ENCODE results near the gene ALDH3B2.
"Not testable (repeated sequence)": the region's sequence is repeated elsewhere in the genome, so short reads cannot be mapped to it uniquely, and the experiment has no call there.

Gene ALDH3B2

GRCh38 chr11:67662142-67662834 lies 12.1 kb downstream of the ALDH3B2 start:
- DNase-seq (ENCODE audit: low spot score): no peak

GRCh38 chr11:67660752-67661151 lies 13.7 kb downstream of the ALDH3B2 start:
- DNase-seq (ENCODE audit: low spot score): not testable (repeated sequence)

DNA sequence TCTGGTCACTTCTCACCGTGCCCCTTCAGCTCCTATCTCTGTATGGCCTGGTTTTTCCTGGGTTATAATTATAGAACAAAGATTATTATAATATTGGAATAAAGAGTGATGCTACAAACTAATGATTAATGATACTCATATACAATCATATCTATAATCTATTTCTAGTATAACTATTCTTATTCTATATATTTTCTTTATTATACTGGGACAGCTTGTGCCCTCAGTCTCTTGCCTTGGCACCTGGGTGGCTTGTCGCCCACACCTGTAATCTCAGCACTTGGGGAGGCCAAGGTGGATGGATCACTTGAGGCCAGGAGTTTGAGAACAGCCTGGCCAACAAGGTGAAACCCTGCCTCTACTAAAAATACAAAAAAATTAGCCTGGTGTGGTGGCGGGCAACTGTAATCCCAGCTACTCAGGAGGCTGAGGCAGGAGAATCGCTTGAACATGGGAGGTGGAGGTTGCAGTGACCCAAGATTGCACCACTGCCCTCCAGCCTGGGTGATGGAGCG lies 14.7 kb downstream of the ALDH3B2 start:
- DNase-seq (ENCODE audit: low spot score): not testable (repeated sequence)

GRCh38 chr11:67657300-67657699 lies 17.1 kb downstream of the ALDH3B2 start:
- DNase-seq (ENCODE audit: low spot score): no peak

DNA sequence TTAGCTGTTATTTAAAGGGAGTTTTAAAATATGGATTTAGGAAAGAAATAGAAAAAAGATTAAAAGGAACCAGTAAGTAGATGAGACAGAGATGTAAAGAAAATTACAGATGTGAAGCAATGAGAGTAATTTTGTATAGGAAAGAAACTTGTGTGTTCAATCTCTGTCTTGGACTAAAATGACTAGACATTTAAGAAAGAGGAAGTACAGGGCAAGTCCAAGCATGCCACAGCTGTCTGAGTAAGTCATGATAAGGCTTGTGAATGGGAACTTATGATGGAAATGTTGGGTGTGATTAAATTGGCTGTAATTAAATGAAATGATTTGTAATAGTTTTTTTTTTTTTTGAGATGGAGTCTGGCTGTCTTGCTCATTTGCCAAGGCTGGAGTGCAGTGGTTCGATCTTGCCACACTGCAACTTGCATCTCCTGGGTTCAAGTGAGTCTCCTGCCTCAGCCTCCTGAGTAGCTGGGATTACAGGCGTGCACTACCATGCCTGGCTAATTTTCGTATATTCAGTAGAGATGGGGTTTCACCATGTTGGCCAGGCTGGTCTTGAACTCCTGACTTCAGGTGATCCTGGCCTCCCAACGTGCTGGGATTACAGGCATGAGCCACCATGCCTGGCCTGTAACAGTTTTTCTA lies 18.0 kb downstream of the ALDH3B2 start:
- DNase-seq (ENCODE audit: low spot score): no peak

GRCh38 chr11:67654225-67654624 lies 20.2 kb downstream of the ALDH3B2 start:
- DNase-seq (ENCODE audit: low spot score): no peak

DNA sequence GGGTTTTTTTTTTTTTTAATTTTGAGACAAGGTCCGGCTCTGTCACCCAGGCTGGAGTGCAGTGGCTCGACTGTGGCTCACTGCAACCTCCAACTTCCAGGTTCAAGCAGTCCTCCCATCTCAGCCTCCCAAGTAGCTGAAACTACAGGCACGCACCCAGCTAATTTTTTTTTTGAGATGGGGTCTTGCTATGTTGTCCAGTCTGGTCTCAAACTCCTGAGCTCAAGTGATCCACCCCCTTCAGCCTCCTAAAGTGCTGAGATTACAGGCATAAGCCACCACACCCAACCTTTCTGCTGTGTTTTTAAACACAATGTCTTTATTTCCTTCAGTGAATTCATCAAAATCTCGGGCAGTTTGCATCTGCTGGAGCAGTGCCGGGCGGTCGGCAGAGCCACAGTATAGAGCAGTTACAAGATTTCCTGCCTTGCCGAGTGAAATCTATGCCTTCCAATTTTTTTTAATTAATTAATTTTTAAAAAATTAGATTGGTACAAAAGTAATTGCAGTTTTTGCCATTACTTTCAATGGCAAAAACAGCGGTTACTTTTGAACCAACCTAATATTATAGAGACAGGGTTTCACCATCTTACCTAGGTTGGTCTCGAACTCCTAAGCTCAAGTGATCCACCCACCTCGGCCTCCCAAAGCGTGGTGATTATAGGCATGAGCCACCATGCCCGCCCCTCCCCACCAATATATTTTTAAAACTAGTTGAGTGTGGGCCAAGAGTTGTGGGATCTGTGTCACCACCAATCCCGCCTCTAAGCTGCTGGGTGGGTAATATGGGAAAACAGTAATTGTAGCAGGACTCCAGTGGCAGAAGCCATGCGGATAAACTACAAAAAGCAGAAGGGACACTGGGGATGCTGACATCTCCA lies 21.2 kb downstream of the ALDH3B2 start:
- DNase-seq (ENCODE audit: low spot score): no peak

DNA sequence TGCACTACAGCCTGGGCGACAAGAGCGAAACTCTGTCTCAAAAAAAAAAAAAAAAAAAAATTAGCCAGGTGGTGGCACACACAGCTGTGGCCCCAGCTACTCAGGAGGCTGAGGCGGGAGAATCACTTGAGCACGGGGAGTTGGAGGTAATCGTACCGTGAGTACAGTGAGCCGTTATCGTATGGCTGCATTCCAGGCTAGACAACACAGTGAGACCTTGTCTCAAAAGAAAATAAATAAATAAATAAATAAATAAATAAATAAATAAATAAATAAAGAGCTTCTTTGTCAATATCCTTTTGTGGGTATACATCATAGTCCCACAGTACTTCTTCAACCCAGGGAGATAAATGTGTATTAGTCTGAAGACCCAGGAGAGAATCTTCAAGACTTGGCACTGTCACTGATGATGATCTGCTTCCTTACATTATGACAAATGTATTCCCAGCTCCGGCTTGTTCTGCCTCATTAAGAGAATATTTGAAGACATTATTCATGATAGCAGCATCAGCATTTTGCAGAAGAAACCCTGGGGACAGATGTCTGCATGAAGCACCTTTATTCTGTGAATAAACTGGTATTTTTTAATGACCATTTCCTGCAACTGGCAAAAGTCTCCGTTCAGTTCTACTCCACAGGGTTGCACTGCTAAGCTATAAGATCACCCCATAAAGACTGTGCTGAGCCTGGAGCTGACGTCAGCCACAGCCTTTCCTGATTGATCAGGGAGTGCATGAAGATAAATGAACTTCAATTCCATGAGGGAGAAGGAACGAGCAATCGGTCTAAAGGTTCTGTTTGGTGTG lies 22.2 kb downstream of the ALDH3B2 start:
- DNase-seq (ENCODE audit: low spot score): no peak

DNA sequence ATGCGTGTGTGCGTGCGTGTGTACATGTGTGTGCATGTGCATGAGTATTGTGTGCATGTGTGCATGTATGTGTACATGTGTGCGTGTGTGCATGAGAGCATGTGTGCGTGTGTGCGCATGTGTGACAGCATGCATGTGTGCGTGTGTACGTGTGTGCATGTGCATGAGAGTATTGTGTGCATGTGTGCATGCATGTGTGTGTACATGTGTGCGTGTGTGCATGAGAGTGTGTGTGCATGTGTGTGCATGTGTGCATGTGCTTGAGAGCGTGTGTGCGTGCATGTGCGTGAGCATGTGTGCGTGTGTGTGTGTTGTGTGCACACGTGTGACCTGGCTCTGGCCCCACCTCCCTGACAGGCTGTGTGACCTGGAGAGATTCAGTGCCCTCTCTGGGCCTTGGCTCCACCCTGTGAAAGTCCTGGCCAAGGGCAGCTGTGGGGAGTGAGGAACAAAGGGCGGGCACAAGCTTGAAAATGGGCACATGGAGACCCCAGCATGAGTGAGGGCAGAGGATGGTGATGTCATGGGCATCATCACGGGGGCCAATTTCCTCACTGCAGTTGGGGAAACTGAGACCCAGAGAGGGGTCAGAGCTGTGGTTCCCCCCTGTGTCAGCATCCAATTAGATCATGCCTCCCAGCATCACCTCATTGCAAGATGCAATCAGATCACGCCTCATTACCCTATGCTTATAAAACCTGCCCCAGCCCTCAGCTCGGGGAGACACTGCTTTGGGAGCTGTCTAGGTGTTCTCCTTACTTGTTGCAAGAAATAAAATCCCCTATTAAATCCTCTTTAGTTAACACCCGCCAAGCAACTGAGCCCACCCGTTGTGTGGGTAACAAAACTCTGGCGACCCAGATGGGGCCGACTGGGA lies 24.6 kb downstream of the ALDH3B2 start:
- no peak for DNase-seq (ENCODE audit: low spot score)

- no peak for DNase-seq (ENCODE audit: low spot score)
Measured at GRCh38 chr11:67648796-67649613, 25.4 kb downstream of the ALDH3B2 start.

GRCh38 chr11:67648140-67648795 lies 26.2 kb downstream of the ALDH3B2 start:
- DNase-seq (ENCODE audit: low spot score): no peak

DNA sequence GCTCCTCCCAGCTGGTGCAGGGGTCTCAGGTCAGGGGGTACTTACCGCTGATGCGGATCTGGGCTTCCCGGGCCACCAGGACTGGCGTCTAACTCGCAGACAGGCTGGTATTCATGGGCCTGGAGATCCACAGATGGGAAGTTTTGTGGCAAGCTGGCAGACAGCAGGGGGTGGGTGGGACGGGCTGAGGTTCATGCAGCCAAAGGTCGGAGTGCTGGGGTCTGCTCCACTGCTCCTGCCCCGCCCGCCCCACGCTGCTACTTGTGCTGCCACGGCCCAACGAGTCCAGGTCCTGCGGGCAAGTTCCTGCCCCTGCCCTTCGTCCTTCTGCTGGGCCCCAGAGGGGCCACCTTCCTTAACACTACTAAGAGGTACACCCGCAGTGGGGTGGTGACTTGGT lies 27.0 kb downstream of the ALDH3B2 start:
- no peak for DNase-seq (ENCODE audit: low spot score)

- DNase-seq (ENCODE audit: low spot score): no peak
Measured at GRCh38 chr11:67646535-67647336, 27.7 kb downstream of the ALDH3B2 start.

DNA sequence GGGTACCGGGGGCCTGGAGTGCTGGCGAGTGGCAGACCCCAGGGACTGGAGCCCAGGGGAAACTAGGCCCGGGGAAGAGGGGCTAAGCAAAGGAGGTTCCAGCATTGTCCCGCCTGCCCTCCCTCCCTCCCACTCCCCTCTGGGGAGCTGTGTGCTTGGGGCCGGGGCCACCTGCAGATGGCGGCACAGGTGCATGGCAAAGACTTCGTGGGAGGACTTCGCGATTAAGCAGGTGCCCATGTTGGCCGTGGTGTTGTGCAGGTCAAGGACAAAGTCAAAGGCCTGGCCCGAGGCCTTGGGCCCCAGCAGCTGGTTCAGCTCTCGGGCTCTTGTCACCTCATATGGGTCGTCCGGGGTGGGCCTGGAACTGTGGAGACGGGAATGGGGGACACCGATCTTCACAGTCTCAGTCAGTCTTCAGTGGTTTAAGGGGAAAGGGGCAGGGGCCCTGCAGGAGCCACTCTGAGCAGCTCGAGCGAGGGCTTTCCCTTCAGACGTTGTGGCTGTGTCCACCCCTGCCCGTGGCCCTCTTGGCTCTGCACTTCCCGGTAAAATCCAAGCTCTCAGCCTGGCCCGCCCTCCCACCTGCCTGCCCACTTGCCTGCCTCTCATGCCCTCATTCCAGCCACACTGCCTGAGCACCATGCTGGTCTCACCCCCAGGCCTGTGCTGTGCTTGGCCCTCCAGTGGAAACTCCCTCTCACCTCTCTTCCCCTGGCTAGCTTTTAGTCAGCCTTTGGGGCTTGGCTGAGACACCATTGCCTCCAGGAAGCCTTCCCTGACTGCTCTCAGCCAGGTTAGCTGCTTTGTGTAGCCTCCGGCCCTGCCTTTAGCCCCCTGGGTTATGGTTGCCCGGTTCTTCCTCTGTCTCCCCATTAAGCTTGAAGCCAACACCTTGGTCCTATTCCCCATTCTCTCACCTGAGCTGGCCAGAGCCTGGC lies 28.6 kb downstream of the ALDH3B2 start:
- DNase-seq (ENCODE audit: low spot score): no peak

- no peak for DNase-seq (ENCODE audit: low spot score)
Measured at GRCh38 chr11:67644472-67645418, 29.7 kb downstream of the ALDH3B2 start.

DNA sequence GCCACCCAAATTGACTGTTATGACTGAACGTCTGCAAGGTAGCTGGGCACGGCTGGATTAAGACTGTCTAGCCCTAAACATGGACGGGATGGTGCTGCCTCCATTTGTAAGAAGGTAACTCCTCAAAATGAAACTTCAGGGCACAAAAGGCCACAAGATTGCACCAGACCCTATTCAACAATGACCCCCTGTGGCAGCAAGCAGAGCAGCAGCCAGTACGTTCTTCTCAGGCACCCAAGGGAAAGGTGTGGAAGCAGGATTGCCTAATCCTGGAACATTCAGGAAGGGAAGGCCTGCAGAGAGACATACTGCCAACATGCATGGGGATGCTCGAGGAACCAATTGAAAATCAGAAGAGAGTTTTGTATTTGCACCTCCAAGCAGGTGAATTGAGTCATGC lies 30.4 kb downstream of the ALDH3B2 start:
- DNase-seq (ENCODE audit: low spot score): no peak
